Activated T-cell treated with anti-CD3 and anti-CD28 coated beads, Interleukin-2, amount 50 U/mL, for 4 hours (primary cell): ENCODE data around the gene PRMT6. TPM values are rescaled to one million over a fixed set of nuclear protein-coding genes. Genes with fewer than 3 reads are reported as not detected.

Experiments
- total RNA-seq, 3 donors: library from RNA; stranded (reverse); gene quantifications; one replicate each; pipeline ENCODE4 v1.2.1, GENCODE V29; 2021

The PRMT6 gene
- total RNA-seq, 3 donors from 2014 or later, result 24.1 to 28.7 (median 27.3) TPM

Other genes with a start within 250 kb of the PRMT6 start
- gene NTNG1, start 84.4 kb downstream of the PRMT6 start, total RNA-seq, result not detected